Measurements from ENCODE around the gene TSEN54.

- TF ChIP-seq CTCF (IDR thresholded peaks at IDR 0.05) (no peak), POLR2A (IDR thresholded peaks at IDR 0.05) (no peak)
Measured at GRCh38 chr17:75508931-75509361, 7.4 kb upstream of the TSEN54 start.
